Measurements from ENCODE around the gene JUP.

JUP gene

GRCh38 chr17:41737680-41738023 lies 48.9 kb downstream of the JUP start:
- CTCF ChIA-PET = interaction anchor here (0.6 to 4.7 kb wide), 24 partner anchors 9 to 378 kb away, joined by 3 to 53 read pairs (median 4); partner anchors contain the start of genes JUP, KLHL11, NT5C3B and P3H4
- POLR2A ChIA-PET = no interaction called here
- no peak for DNase-seq (ENCODE audit: extremely low spot score)
- no peak for TF ChIP-seq CTCF (IDR thresholded peaks at IDR 0.05; ENCODE audit: control extremely low read depth, extremely low read depth, low read depth, missing control alignments)

- CTCF ChIA-PET = interaction anchor here (0.6 to 4.7 kb wide), 24 partner anchors 8 to 379 kb away, joined by 3 to 53 read pairs (median 4); partner anchors contain the start of genes JUP, KLHL11, NT5C3B and P3H4
- no peak for DNase-seq (ENCODE audit: extremely low spot score)
- TF ChIP-seq CTCF (IDR thresholded peaks at IDR 0.05; ENCODE audit: control extremely low read depth, extremely low read depth, low read depth, missing control alignments) = no peak
- POLR2A ChIA-PET = no interaction called here
Observed at GRCh38 chr17:41736983-41737679, 49.4 kb downstream of the JUP start.

- POLR2A ChIA-PET = no interaction called here
- DNase-seq (ENCODE audit: extremely low spot score) = no peak
- TF ChIP-seq CTCF (IDR thresholded peaks at IDR 0.05; ENCODE audit: control extremely low read depth, extremely low read depth, low read depth, missing control alignments) = no peak
- CTCF ChIA-PET = interaction anchor here (0.8 to 4.7 kb wide), 3 partner anchors 60 to 224 kb away, joined by 3 to 53 read pairs (median 5); no protein-coding TSS in a partner anchor
Observed at GRCh38 chr17:41735744-41736143, 50.8 kb downstream of the JUP start.

GRCh38 chr17:41734949-41735313 lies 51.6 kb downstream of the JUP start:
- no peak for DNase-seq (ENCODE audit: extremely low spot score)
- CTCF ChIA-PET = interaction anchor here (4.7 kb wide), 1 partner anchor 65 kb away, joined by 53 read pairs; no protein-coding TSS in a partner anchor
- POLR2A ChIA-PET = no interaction called here
- no peak for TF ChIP-seq CTCF (IDR thresholded peaks at IDR 0.05; ENCODE audit: control extremely low read depth, extremely low read depth, low read depth, missing control alignments)

GRCh38 chr17:41734139-41734948 lies 52.2 kb downstream of the JUP start, which contains the start of gene HAP1:
Gene HAP1, minus strand, starts transcription at chr17:41734643. Its CDS starts 9 bp downstream, at chr17:41734634.
- ChIA-PET POLR2A (no interaction called here), CTCF (interaction anchor here (4.7 kb wide), 1 partner anchor 66 kb away, joined by 53 read pairs; no protein-coding TSS in a partner anchor)
- TF ChIP-seq CTCF (IDR thresholded peaks at IDR 0.05; ENCODE audit: control extremely low read depth, extremely low read depth, low read depth, missing control alignments) = no peak
- DNase-seq (ENCODE audit: extremely low spot score) = no peak

GRCh38 chr17:41733348-41734138 lies 53.0 kb downstream of the JUP start:
- ChIA-PET CTCF (interaction anchor here (1.6 to 4.7 kb wide), 2 partner anchors 67 to 68 kb away, joined by 10 to 53 read pairs; no protein-coding TSS in a partner anchor), POLR2A (no interaction called here)
- no peak for DNase-seq (ENCODE audit: extremely low spot score)
- TF ChIP-seq CTCF (IDR thresholded peaks at IDR 0.05; ENCODE audit: control extremely low read depth, extremely low read depth, low read depth, missing control alignments) = no peak
